ENCODE results near the gene TMIGD3. TPM values are rescaled to one million over a fixed set of nuclear protein-coding genes. Genes with fewer than 3 reads are reported as not detected.

Gene TMIGD3
- total RNA-seq, 4 donors from 2014 or later, result 4.4 to 17.1 (median 5.1) TPM

DNA sequence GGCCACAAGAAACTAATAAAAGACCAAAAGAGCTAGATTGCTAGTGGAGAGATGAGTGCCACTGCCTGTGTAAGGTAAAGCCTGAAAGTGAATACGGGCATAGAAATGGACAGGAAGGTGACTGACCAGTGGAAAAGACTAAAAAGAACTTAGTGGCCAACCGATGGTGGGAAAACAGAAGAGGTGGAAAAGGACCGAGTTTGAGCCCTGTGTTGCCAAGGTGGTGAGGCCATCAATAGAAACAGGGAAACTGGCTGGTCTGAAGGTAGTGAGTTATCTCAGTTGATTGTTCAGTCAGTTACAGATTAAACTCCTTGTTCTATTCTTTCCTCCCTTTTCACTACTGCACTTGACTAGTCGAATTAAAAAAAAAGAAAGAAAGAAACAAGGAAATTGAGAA is 56.9 kb downstream of the TMIGD3 start:
- no peak for ATAC-seq (ENCODE audit: low FRiP score)
- TF ChIP-seq CTCF (IDR thresholded peaks at IDR 0.05), result no peak
- DNase-seq (ENCODE audit: low spot score), result no peak

- DNase-seq (ENCODE audit: low spot score) (no peak), ATAC-seq (ENCODE audit: low FRiP score) (no peak)
- no peak for TF ChIP-seq CTCF (IDR thresholded peaks at IDR 0.05)
These were observed 59.4 kb downstream of the TMIGD3 start for GRCh38 chr1:111444031-111444430.

GRCh38 chr1:111442457-111442856 is 61.0 kb downstream of the TMIGD3 start:
- no peak for TF ChIP-seq CTCF (IDR thresholded peaks at IDR 0.05)
- ATAC-seq (ENCODE audit: low FRiP score) (no peak), DNase-seq (ENCODE audit: low spot score) (no peak)

DNA sequence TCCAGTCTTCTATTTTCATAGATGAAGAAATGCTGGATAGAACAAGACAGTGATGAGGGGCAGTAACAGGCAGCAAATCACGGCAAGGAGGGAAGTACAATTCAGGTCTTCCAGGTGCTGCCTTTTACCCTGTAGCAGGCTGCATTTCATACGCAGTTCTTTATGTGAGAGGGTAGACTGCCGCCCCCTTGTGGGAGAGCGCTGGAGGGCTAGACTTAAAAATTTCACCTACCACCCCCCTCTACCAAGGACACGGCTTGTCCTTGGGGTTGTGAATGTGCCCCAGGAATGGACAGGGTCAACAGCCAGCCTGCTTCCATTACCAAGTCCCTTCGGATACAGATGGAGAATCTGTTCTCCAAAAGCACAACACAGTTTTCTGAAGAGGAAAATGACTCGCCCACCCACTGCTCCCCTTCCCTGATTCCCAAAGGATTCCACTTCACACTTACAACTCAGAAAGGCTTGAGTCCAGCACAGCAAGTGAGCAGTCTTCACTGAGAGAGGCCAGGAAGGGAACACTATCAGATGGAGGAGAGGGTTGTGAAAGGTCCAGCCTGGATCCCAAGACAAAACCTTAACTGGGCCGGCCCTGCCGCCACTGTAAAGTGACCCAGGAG is 61.8 kb downstream of the TMIGD3 start:
- TF ChIP-seq CTCF (IDR thresholded peaks at IDR 0.05), result no peak
- no peak for DNase-seq (ENCODE audit: low spot score)
- no peak for ATAC-seq (ENCODE audit: low FRiP score)

- DNase-seq (ENCODE audit: low spot score) (no peak), ATAC-seq (ENCODE audit: low FRiP score) (no peak)
- no peak for TF ChIP-seq CTCF (IDR thresholded peaks at IDR 0.05)
These were observed 63.7 kb downstream of the TMIGD3 start for GRCh38 chr1:111439461-111440351.

DNA sequence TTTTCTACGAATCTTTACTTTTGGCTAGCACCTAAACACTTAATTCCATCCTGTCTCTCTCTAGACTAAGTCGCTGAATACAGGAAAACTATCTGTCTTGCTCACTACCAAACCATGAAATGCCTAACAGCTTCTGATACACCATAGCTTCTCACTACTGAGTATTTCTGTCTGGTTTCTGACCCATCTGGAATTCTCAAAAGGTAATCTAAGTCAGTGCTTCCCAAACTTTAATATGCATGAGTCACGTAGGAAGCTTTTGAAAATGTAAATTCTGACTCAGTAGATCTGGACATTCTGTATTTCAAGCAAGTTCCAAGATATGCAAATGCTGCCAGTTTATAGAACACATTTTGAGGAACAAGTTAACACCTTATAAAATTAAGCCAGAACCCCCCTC is 66.7 kb downstream of the TMIGD3 start:
- no peak for DNase-seq (ENCODE audit: low spot score)
- no peak for ATAC-seq (ENCODE audit: low FRiP score)
- TF ChIP-seq CTCF (IDR thresholded peaks at IDR 0.05), result no peak

Small RNAs within 50 kb of the gene (small RNA-seq; reads per million reads assigned to genes)
- gene RF00019 (not detected), gene RNU6-792P (not detected)

Other genes with a start within 250 kb of the TMIGD3 start
- gene CHIA, start 212.8 kb downstream of the TMIGD3 start, total RNA-seq, result 1 to 10 TPM in 1 of 4 donors, not detected in 3; 3.5 TPM
- 1 to 10 TPM; 1.2 to 2.8 (median 1.9) TPM for gene OVGP1, start 75.9 kb downstream of the TMIGD3 start, total RNA-seq
- gene WDR77, start 54.4 kb downstream of the TMIGD3 start, total RNA-seq, result 10 to 100 TPM; 25.9 to 44.9 (median 33.9) TPM
- 100 to 1,000 TPM; 135 to 159 (median 142) TPM for gene ATP5PB, start 54.2 kb downstream of the TMIGD3 start, total RNA-seq
- gene C1orf162, start 29.6 kb downstream of the TMIGD3 start, total RNA-seq, result 100 to 1,000 TPM in 1 of 4 donors, 10 to 100 TPM in 3; 49.5 to 124 (median 67.7) TPM
- gene ADORA3, start within 50 bp of the TMIGD3 start, total RNA-seq, result 10 to 100 TPM in 2 of 4 donors, 1 to 10 TPM in 2; 9.2 to 28.5 (median 14.5) TPM
- gene RAP1A, start 116.2 kb upstream of the TMIGD3 start, total RNA-seq, result 10 to 100 TPM; 49.3 to 82.6 (median 70.8) TPM
- gene INKA2, start 235.8 kb upstream of the TMIGD3 start, total RNA-seq, result 10 to 100 TPM in 1 of 4 donors, 1 to 10 TPM in 3; 2.1 to 21.3 (median 6.6) TPM